Posterior vena cava (tissue), 2 donors: Measurements from ENCODE around the gene PRR3. TPM values are rescaled to one million over a fixed set of nuclear protein-coding genes. Genes with fewer than 3 reads are reported as not detected.

Experiments
- DNase-seq: peaks from one replicate; pipeline ENCODE4 v3.0.0-alpha.2; 2020; ENCODE audit warnings: low spot score
- intact Hi-C, 2 donors: fragments of 100-400 bp; cut with DNase I; formaldehyde crosslinking; loops; one replicate each; pipeline versions ENCODE4 v1.14.1 to v1.14.2; 2022 to 2023
- total RNA-seq, 2 donors: library from RNA; stranded (reverse); fragmentation: NEBNext Ultra II Directional; extraction: Animal tissue kit (Norgen Biotek cat#: 25700); gene quantifications; one replicate each; pipeline ENCODE4 v1.2.1, GENCODE V29; 2021
- donor health status: DM: yes; HTN: yes; CAD: no.
- donor health status: DM: yes; HTN: yes; CAD: no.

Gene PRR3
- total RNA-seq, 2 donors from 2014 or later: 5.4 to 8.3 TPM

GRCh38 chr6:30530014-30530413, 27.1 kb upstream of the PRR3 start:
- intact Hi-C loops: no loop called here
- DNase-seq: no peak

DNA sequence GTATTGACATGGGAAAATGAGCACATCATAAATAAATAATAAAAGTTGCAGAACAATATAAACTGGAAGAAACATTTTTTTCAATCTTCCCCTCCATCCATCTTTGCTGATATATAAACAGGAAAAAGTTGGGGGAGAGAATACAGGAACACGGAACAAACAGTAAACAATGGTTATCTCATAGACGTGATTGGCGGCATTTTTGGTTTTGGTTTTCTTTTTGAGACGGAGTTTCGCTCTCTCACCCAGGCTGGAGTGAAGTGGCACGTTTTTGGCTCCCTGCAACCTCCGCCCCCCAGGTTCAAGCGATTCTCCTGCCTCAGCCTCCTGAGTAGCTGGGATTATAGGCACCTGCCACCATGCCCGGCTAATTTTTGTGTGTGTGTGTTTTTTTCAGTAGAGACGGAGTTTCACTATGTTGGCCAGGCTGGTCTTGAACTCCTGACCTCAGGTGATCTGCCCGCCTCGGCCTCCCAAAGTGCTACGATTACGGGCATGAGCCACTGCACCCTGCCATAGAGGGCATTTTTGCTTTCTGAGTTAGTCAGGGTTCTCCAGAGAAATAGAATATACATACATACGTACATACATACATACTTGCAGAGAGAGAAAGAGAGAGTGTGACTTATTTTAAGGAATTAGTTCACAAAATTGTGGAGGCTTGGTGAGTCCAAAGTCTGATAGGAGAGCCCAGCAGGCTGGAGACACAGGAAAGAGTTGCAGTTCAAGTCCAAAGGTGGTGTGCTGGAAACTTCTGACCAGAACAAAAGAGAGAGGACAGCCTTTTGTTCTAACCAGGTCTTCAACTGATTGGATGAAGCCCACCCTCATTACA, 23.4 kb upstream of the PRR3 start:
- no peak for DNase-seq
- intact Hi-C loops: no loop called here

DNA sequence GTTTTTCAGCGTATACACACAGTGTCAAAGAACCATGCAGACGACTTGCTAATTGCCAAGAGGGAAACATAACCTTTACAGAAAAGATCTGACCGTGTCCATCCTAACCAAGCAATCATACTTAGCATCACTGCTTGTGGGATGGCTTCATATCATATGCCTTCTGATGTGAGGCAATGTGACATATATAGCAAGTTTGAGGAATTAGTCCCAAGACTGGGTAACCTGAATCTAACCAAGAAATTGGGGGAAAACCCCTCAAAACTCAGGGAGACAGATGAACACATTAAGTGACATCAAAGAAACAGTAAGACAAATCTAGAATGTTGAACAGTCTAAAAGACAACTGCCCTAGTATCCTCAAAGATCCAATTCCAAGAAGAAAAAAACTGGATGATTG, 19.2 kb upstream of the PRR3 start:
- intact Hi-C loops: no loop called here
- no peak for DNase-seq

DNA sequence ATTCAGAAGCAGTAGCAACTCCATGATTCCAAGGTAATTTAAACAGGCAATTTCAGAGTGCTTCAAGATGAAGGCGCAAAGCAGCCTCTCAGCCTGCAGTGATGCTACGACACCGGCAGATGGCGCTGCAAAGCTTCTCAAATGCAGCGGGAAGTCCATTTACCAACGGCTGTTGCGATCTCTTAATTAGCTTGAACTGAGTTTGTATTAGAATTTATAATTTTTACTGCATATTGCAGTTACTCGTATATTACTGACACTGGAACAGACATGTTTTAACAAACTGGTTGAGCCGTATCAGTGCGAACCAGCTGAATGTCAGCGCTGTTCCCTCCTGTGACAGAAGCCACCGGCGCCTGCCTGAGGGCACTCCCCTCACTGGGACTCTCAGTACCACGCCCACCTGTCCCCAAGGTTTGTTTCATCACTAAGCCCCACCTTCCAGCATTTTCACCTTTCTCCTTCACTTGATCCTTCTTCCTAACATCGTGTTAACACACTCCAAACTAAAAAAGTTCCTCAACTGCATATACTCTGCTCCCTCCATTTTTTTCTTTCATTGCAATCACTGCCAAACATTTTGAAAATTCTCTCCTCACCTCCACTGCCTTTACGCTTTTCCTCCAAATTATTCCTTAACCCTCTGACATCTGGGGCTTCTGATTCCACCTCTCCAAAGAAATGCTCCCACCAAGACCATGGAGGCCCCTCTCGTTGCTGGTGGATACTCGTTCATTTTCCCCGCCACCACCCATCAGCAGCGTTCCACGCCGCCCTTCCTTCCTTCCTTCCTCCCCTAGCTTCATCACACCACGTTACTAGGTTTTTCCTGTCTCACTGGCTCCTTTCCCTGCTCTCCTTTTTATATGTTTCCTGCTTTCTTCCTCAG, 15.3 kb upstream of the PRR3 start:
- DNase-seq: peak; percentile 86
- intact Hi-C loops: loop anchor here in 1 of 2 donors (5.0 kb wide), 2 partner anchors 56 to 59 kb away; no protein-coding TSS in a partner anchor

DNA sequence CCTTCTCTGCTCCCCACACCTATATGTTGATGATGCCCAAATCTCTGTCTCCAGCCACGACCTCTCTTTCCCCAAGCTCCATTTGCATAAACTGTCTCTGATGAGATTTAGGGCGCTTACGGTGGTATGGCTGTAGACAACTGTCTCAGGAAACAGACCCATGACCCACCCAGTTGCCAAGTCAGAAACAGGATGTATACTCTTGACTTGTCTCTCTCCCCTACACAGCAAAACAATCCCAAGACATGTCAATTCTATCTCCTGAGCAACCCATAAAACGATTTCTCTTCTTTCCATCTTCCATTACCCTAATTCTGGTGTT, 14.7 kb upstream of the PRR3 start:
- DNase-seq: no peak
- intact Hi-C loops: loop anchor here in 1 of 2 donors (5.0 kb wide), 2 partner anchors 55 to 60 kb away; no protein-coding TSS in a partner anchor

GRCh38 chr6:30542915-30543314, 14.2 kb upstream of the PRR3 start:
- no peak for DNase-seq
- intact Hi-C loops: loop anchor here in 1 of 2 donors (5.0 kb wide), 2 partner anchors 54 to 61 kb away; no protein-coding TSS in a partner anchor

GRCh38 chr6:30543821-30544220, 13.3 kb upstream of the PRR3 start:
- DNase-seq: no peak

DNA sequence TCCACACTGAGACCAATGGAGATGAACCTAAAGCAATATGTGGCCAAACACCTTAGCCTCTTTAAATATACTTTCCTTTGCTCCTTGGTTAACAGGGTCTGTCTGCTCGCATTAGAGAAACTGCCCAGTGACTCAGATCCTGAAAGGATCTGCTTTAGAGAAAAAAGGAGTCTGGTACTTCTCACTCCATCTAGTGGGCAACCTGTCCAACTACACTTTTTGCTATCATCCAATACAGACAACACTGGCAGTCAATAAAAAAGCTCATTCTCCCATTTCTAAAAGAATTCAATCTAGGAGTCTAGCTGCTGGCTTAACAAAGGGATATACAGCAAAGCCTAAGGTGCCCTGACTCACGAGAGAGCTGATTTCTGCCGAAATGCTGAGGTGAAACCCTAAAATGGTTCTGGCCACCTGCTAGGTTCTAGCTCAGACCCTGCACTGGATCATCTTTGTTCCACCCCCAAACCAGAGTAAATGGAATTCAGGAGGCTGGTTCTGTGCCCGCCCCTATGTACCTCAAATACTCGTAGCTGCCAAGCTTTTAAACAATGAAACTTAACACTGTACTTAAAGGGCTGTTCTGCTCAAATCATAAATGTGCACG, 12.3 kb upstream of the PRR3 start:
- intact Hi-C loops: loop anchor here in 1 of 2 donors (5.0 kb wide), 2 partner anchors 53 to 62 kb away; no protein-coding TSS in a partner anchor
- DNase-seq: no peak

More at GRCh38 chr6:30543821-30544220, 13.3 kb upstream of the PRR3 start:
- intact Hi-C loops: loop anchor here in 1 of 2 donors (5.0 kb wide), 2 partner anchors 53 to 62 kb away; no protein-coding TSS in a partner anchor

DNA sequence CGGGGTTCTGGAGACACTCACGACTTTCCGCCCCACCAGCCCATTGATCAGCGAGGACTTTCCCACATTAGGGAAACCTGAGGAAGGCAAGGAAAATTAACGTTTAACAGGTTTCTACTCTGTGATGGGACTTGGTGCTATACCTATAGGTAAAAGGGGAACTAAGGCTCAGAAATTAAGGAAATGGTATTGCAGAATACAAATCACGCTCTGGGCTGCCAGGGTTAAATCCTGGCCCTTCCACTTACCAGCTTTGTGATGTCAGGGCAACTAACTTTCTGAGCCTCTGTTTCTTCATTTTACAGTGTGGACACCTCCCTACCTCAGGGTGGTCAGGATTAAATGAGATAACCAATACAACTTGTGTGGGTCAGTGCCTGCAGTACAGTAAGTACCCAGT, 9.6 kb upstream of the PRR3 start:
- DNase-seq: no peak
- intact Hi-C loops: no loop called here

GRCh38 chr6:30548375-30548774, 8.7 kb upstream of the PRR3 start:
- DNase-seq: no peak
- intact Hi-C loops: no loop called here

- intact Hi-C loops: no loop called here
- DNase-seq: no peak
Observed at GRCh38 chr6:30554404-30554803, 2.7 kb upstream of the PRR3 start.

DNA sequence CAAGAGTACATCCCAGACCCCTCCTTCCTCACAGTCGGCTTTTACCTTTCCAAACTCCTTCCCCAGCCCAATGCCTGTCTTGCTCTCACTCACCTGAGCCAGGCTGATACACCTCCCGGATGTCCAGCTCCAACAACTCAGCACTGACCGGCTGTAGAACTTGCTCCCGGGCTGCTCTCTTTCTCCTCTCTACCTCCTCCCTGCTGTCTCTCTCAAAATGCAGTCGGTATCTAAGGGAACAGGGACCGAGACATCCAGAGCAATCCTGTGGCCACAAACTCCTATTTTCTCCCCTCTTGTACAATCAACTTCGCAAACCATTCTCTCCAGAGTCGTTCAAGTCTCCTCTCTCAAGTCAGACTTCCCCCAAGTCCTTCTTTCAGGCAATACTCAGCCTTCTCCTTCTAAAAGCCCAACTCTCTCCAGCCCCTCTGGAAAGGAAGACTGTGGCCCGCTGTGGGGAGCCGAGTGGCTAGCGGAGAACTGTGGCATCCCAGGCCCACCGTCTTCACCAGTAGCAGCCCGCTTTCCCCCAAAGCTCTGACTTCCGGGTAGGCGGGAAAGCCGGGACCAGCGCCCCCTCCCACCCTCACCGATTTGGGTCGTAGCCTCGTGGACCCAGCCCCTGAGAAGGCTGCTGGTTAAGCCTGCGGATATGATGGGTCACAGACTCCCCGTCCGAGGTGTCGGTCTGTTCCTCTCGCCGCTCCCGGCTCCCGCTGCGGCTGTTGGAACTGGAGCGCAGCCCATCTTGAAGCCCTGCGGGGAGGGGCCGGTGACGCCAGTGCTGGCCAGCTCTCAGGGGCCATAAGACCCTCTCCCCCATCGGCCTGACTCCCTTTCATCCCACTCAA, 1.9 kb upstream of the PRR3 start:
- intact Hi-C loops: no loop called here

DNA sequence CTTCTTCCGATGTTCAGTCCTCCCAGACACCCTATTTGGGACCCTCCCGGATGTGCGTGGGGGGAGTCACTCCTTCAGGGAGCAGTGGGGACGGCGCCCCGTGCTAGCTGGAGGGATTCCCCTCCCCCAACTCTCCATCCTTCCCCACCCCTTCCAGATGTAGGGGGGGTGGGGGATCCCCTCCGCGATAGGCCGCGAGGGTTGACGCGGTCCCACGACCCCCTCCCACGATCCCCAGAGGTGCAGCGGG, 1.4 kb upstream of the PRR3 start:
- intact Hi-C loops: no loop called here
- no peak for DNase-seq

More for the DNA sequence above, 1.9 kb upstream of the PRR3 start:
- peak; percentile 88 for DNase-seq

DNA sequence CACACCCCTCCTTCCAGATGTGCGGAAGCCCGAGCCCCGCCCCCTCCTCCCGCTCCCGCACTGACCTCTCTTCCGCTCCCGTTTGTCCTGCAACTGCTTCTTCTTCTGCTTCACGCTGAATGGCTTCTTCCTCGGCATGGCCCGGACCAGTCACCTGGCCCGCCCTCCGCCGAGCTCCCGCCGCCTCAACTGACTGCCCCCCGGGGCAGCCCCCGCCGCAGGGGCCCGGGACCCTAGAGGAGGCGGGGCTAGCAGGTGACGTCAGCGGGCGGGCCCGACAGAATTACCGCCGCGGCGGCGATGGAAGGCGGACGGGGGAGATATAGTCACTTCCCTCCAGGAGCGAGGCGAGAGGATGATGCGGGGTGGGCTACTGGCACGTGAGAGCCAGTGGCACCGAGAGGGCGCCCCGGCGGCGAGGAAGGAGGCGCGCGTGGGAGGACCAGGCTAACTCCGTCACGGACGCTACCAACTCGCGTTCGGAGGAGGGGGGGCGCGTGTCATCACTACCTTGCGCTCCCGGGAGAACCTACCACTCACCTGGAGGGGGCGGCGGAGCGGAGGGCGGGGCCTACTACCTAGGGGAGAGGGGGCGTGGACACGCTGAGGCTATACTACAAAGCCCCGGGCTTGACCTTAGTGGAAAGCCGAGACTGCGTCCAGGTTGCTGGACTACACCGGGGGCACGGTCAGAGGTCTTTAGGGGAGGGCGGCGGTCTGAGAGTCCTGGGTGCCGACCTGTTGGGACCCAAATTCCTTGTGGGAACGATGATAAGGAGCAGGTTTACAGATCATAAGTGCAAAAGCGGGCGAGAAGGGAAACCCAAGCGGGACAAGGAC, 809 bp upstream of the PRR3 start, which contains the start of gene GNL1:
GNL1 (minus strand) TSS at position 424 of the 840 bp plus-strand sequence; CDS start at position 138, 286 bp downstream.
- peak; percentile 98 for DNase-seq
- intact Hi-C loops: no loop called here

GRCh38 chr6:30557683-30557981, 537 bp downstream of the PRR3 start:
- intact Hi-C loops: no loop called here
- DNase-seq: no peak

DNA sequence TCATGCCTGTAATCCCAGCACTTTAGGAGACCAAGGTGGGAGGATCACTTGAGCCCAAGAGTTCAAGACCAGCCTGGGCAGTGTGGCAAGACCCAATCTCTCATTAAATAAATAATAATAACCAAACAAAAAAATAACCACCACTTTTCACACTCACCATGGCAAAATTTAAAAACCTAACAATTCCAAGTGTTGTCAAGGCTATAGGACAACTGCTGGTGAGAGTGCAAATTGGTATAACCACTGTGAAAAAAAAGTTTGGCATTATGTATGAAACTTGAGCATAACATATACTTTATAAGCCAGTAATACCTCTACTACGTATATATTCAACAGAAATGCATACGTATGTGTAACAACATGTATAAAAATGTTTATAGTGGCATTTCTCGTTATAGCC, 3.8 kb downstream of the PRR3 start:
- intact Hi-C loops: no loop called here
- DNase-seq: no peak

- intact Hi-C loops: no loop called here
- DNase-seq: no peak
Observed at GRCh38 chr6:30562470-30563425, 5.7 kb downstream of the PRR3 start.
